HG03135 (cell line): ENCODE data around the gene PDS5A.
"Not testable (repeated sequence)": the region's sequence is repeated elsewhere in the genome, so short reads cannot be mapped to it uniquely, and the experiment has no call there.

Source experiments
- ATAC-seq: cut with Tn5 transposase; IDR thresholded peaks from one replicate; pipeline ENCODE4 v1.9.1; 2021; ENCODE audit warnings: mild to moderate bottlenecking, moderate library complexity; ENCODE audit not compliant: unreplicated experiment

The PDS5A gene

GRCh38 chr4:39838431-39838830 is 139.3 kb downstream of the PDS5A start:
- ATAC-seq = not testable (repeated sequence)

- no peak for ATAC-seq
These were observed 143.4 kb downstream of the PDS5A start for GRCh38 chr4:39834269-39834668.

- no peak for ATAC-seq
These were observed 151.9 kb downstream of the PDS5A start for GRCh38 chr4:39825741-39826231.

- ATAC-seq = no peak
These were observed 152.6 kb downstream of the PDS5A start for GRCh38 chr4:39825090-39825489.

- ATAC-seq = no peak
These were observed 154.5 kb downstream of the PDS5A start for GRCh38 chr4:39823191-39823590.

- ATAC-seq = no peak
These were observed 155.0 kb downstream of the PDS5A start for GRCh38 chr4:39822662-39823061.

- no peak for ATAC-seq
These were observed 155.8 kb downstream of the PDS5A start for GRCh38 chr4:39821951-39822350.

GRCh38 chr4:39820186-39820585 is 157.5 kb downstream of the PDS5A start:
- ATAC-seq = no peak

- no peak for ATAC-seq
These were observed 159.1 kb downstream of the PDS5A start for GRCh38 chr4:39818646-39819045.

- ATAC-seq = no peak
These were observed 163.1 kb downstream of the PDS5A start for GRCh38 chr4:39814403-39815185.

GRCh38 chr4:39813761-39814160 is 163.9 kb downstream of the PDS5A start:
- not testable (repeated sequence) for ATAC-seq

- ATAC-seq = not testable (repeated sequence)
These were observed 164.7 kb downstream of the PDS5A start for GRCh38 chr4:39813033-39813432.

GRCh38 chr4:39812500-39812899 is 165.2 kb downstream of the PDS5A start:
- no peak for ATAC-seq

GRCh38 chr4:39808231-39808749 is 169.4 kb downstream of the PDS5A start:
- no peak for ATAC-seq

- ATAC-seq = no peak
These were observed 175.7 kb downstream of the PDS5A start for GRCh38 chr4:39802005-39802404.

GRCh38 chr4:39792976-39793375 is 184.7 kb downstream of the PDS5A start:
- ATAC-seq = not testable (repeated sequence)

GRCh38 chr4:39792529-39792928 is 185.2 kb downstream of the PDS5A start:
- ATAC-seq = no peak

- no peak for ATAC-seq
These were observed 185.6 kb downstream of the PDS5A start for GRCh38 chr4:39792128-39792527.

GRCh38 chr4:39786838-39787237 is 190.9 kb downstream of the PDS5A start:
- ATAC-seq = no peak

GRCh38 chr4:39785083-39785482 is 192.6 kb downstream of the PDS5A start:
- ATAC-seq = no peak

- not testable (repeated sequence) for ATAC-seq
These were observed 195.7 kb downstream of the PDS5A start for GRCh38 chr4:39781988-39782387.
